Measurements from ENCODE around the gene ZNF219. TPM values are rescaled to one million over a fixed set of nuclear protein-coding genes. Genes with fewer than 3 reads are reported as not detected.

Gene ZNF219
- total and polyA plus RNA-seq, 10 of the 15 experiments (the other 5 are each of a cell fraction or from before 2014, with no cell fraction given) = 0.16 to 6.4 (median 1.9) TPM

- WGBS (ENCODE audit: insufficient coverage, insufficient replicate concordance, low lambda C conversion rate, missing lambda C conversion rate) = under 1% methylated on average over 60 of the region's 62 CpGs
- Histone ChIP-seq H3K4me1 (ENCODE audit: control insufficient read depth, insufficient read depth, low read length) (peaks cover 22% of the 10 kb centered on the region), H3K27me3 (replicated peaks in 1 of 2; ENCODE audit: control insufficient read depth in 2 of 2, insufficient read depth in 2 of 2, low read length in 1 of 2) (no peaks in the 10 kb centered on the region; a peak in 1 of 4 replicates), H4K20me1 (ENCODE audit: control insufficient read depth, insufficient read depth) (no peaks in the 10 kb centered on the region), H3K79me2 (ENCODE audit: control insufficient read depth, insufficient read depth, low read length) (no peaks in the 10 kb centered on the region; the same call in 1 of the 2 replicates), H3K4me2 (ENCODE audit: control insufficient read depth, insufficient read depth) (peak overlapping the region; percentile 89), H3K4me3 (peak overlapping the region; percentile 76), H3K9me3 (replicated peaks; ENCODE audit: control insufficient read depth, insufficient read depth, low read length) (no peaks in the 10 kb centered on the region), H3K36me3 (ENCODE audit: control insufficient read depth in 2 of 2, insufficient read depth in 2 of 2, low read length in 1 of 2) (no peaks in the 10 kb centered on the region), H3K9ac (ENCODE audit: control insufficient read depth, insufficient read depth, low read length) (peak overlapping the region; percentile 93), H3K27ac (ENCODE audit: control insufficient read depth, insufficient read depth) (peak overlapping the region; percentile 92), H2AFZ (ENCODE audit: control insufficient read depth, low read depth, low read length) (peak overlapping the region; percentile 96)
- SMC1A ChIA-PET (ENCODE audit: uncharacterized antibody, unreplicated experiment) = interaction anchor here (0.6 to 8.3 kb wide), 18 partner anchors 9 to 453 kb away, joined by 3 to 99 read pairs (median 4); partner anchors contain the start of genes ARHGEF40 and SLC39A2
- intact Hi-C loops (cut with micrococcal nuclease; ENCODE audit: unreplicated experiment) = loop anchor here (1.0 to 5.0 kb wide), 3 partner anchors 33 to 762 kb away; partner anchors contain the start of gene PARP2
- POLR2A ChIA-PET = interaction anchor here (0.7 to 4.1 kb wide), 6 partner anchors 8 to 407 kb away, joined by 3 to 21 read pairs (median 4); partner anchors contain the start of genes ARHGEF40 and METTL3
- in situ Hi-C loops (cut with MboI) = loop anchor here (5.0 kb wide), 1 partner anchor 87 kb away; no protein-coding TSS in a partner anchor
- RAD21 ChIA-PET (ENCODE audit: unreplicated experiment) = interaction anchor here (0.7 to 5.4 kb wide), 12 partner anchors 8 to 423 kb away, joined by 3 to 70 read pairs (median 8); partner anchors contain the start of gene ARHGEF40
- ATAC-seq (peak; percentile 93), FAIRE-seq (no peak), DNase-seq (ENCODE audit: low read depth, low spot score) (peak; percentile 76)
- BruUV-seq (replicated peaks) = no TSS peak
- CTCF ChIA-PET = interaction anchor here (0.6 to 10.6 kb wide), 35 partner anchors 9 to 520 kb away, joined by 3 to 253 read pairs (median 6); partner anchors contain the start of genes ARHGEF40, RNASE13, RNASE6 and SALL2
- no peak for TF ChIP-seq ZNF592 (IDR thresholded peaks at IDR 0.05)
- TF ChIP-seq CTCF (IDR thresholded peaks at IDR 0.05 in 2 of 3, conservative IDR thresholded peaks at IDR 0.05 in 1 of 3; ENCODE audit: control insufficient read depth in 2 of 3, extremely low read depth in 1 of 3, insufficient read depth in 1 of 3, low read depth in 3 of 3, low read length in 3 of 3) = peak; percentile 83 to 84 (median 83)
- no peak for TF ChIP-seq GABPA (IDR thresholded peaks at IDR 0.05; ENCODE audit: low read depth)
- no peak; the same call in 1 of the 2 replicates for TF ChIP-seq NFIC (IDR thresholded peaks at IDR 0.05; ENCODE audit: low read depth, low read length)
- TF ChIP-seq MEF2B (IDR thresholded peaks at IDR 0.05; ENCODE audit: partially characterized antibody, poor library complexity, severe bottlenecking) = peak; percentile 12
- peak; percentile 100 for TF ChIP-seq FOXK2 (IDR thresholded peaks at IDR 0.05)
- TF ChIP-seq SMAD1 (IDR thresholded peaks at IDR 0.05; ENCODE audit: low read depth, partially characterized antibody) = peak; percentile 12
- TF ChIP-seq FOS (IDR thresholded peaks at IDR 0.05; ENCODE audit: borderline replicate concordance, extremely low read depth, insufficient read length) = no peak
- TF ChIP-seq CUX1 (IDR thresholded peaks at IDR 0.05; ENCODE audit: insufficient replicate concordance, low read depth, low read length) = no peak
Observed at GRCh38 chr14:21103710-21104447, 5.4 kb upstream of the ZNF219 start.
